Ishikawa (cell line): ENCODE measurements around the gene FSCN2.

Experiments used
- CEBPB ChIP-seq: IDR thresholded peaks from 2 replicates; pipeline ENCODE4 v1.6.1; 2012
- CREB1 ChIP-seq: IDR thresholded peaks from 2 replicates; pipeline ENCODE4 v1.6.1; 2012; ENCODE audit warnings: low read depth
- EGR1 ChIP-seq: IDR thresholded peaks from 2 replicates; pipeline ENCODE4 v1.6.1; 2012
- EP300 ChIP-seq: IDR thresholded peaks from 2 replicates; pipeline ENCODE4 v1.6.1; 2012; ENCODE audit warnings: borderline replicate concordance
- FOXM1 ChIP-seq: IDR thresholded peaks from 2 replicates; pipeline ENCODE4 v1.6.1; 2012; ENCODE audit warnings: low read depth, borderline replicate concordance
- NFIC ChIP-seq: IDR thresholded peaks from 2 replicates; pipeline ENCODE4 v1.6.1; 2012
- RAD21 ChIP-seq: IDR thresholded peaks from 2 replicates; pipeline ENCODE4 v1.6.1; 2012; ENCODE audit warnings: low read depth
- REST ChIP-seq: IDR thresholded peaks from 2 replicates; pipeline ENCODE4 v1.6.1; 2012; ENCODE audit warnings: low read depth, mild to moderate bottlenecking
- TAF1 ChIP-seq: IDR thresholded peaks from 2 replicates; pipeline ENCODE4 v1.6.1; 2012; ENCODE audit warnings: low read depth, mild to moderate bottlenecking
- TCF12 ChIP-seq: IDR thresholded peaks from 2 replicates; pipeline ENCODE4 v1.6.1; 2012; ENCODE audit warnings: low read depth
- TEAD4 ChIP-seq: IDR thresholded peaks from 2 replicates; pipeline ENCODE4 v1.6.1; 2012
- USF1 ChIP-seq: IDR thresholded peaks from 2 replicates; pipeline ENCODE4 v1.6.1; 2012
- YY1 ChIP-seq: IDR thresholded peaks from 2 replicates; pipeline ENCODE4 v1.6.1; 2012; ENCODE audit warnings: low read depth
- ZBTB7A ChIP-seq: IDR thresholded peaks from 2 replicates; pipeline ENCODE4 v1.6.1; 2012; ENCODE audit warnings: low read depth
- TF ChIP-seq, protein P1 (sequence below): IDR thresholded peaks from 2 replicates; pipeline ENCODE4 v1.6.1; 2012

Gene FSCN2

DNA sequence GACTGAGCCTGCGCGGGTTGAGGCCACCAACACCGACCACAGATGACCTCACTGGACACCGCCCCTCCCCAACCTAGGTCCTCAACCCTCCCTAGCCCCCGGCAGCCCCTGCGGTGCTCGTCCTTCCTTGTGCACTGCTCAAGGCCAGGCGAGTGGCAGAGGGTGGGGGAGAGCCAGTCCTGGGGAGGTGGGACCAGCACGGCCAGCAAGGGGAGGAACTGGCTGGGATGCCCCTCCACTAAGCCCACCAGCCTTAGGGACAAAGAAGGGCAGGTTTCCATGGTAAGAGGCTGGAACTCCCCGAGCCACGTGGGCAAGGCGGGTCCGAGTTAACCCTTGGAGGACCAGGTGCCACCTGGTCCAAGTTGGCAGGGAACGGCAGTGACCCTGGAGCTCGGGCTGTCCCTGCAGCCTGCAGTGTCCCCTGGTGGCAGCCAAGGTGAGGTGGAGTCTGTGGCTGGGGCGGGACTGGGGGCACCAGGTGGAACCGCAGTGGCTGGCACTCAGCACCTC is 9.2 kb downstream of the FSCN2 start:
- TF ChIP-seq RAD21 (peak; percentile 64), USF1 (peak; percentile 68), YY1 (no peak), ZBTB7A (0 out of 2 replicates have a peak, but pooled peaks have one; percentile 39), TCF12 (no peak)

DNA sequence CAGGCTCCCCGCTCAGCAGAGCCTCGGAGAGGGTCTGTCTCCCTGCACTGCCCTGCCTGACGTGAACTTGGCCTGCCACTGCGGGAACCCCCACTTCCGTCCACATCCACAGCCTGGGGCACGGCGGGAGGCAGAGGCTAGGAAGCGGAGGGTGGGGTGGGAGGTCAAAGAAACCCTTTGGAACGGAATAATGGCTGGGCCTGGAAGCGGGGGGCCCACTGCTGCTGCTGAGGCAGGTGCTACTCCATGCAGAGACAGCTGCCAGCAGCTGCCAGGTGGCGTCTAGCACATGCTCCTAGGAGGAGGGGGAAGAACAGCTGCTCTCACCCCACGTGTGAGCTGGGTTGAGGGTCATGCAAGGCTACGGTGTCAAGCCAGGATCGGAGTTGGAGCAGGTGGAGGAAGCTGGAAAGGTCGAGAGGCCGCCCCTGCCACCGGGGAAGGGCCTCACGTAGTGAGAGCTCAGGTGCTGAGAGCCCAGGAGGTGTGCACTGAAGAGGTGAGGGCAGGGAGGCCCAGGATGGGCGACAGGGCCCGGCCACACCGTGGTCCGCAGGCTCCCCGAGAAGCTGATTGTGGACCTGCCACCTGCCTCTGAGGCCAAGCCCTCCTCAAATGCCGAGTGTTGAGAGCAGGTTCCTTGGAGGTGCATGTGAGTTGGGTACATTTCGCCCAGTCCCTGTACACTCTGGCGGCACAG is 9.8 kb downstream of the FSCN2 start:
- TF ChIP-seq CREB1 = no peak
- TF ChIP-seq REST = no peak
- TF ChIP-seq ZBTB7A = no peak
- no peak for TF ChIP-seq FOXM1
- TF ChIP-seq YY1 = no peak
- no peak for TF ChIP-seq USF1
- no peak for TF ChIP-seq EGR1
- TF ChIP-seq EP300 = no peak
- TF ChIP-seq TCF12 = no peak
- no peak for TF ChIP-seq RAD21
- TF ChIP-seq CEBPB = no peak
- TF ChIP-seq, protein P1, sequence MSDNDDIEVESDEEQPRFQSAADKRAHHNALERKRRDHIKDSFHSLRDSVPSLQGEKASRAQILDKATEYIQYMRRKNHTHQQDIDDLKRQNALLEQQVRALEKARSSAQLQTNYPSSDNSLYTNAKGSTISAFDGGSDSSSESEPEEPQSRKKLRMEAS = no peak

GRCh38 chr17:81538651-81539570 is 10.7 kb downstream of the FSCN2 start:
- TF ChIP-seq RAD21 (no peak), TAF1 (no peak), NFIC (no peak), YY1 (no peak), CREB1 (no peak), USF1 (no peak), CEBPB (no peak), ZBTB7A (no peak), EGR1 (no peak), REST (no peak)
- TF ChIP-seq, protein P1 = no peak

GRCh38 chr17:81539571-81539900 is 11.4 kb downstream of the FSCN2 start:
- TF ChIP-seq CEBPB = no peak

DNA sequence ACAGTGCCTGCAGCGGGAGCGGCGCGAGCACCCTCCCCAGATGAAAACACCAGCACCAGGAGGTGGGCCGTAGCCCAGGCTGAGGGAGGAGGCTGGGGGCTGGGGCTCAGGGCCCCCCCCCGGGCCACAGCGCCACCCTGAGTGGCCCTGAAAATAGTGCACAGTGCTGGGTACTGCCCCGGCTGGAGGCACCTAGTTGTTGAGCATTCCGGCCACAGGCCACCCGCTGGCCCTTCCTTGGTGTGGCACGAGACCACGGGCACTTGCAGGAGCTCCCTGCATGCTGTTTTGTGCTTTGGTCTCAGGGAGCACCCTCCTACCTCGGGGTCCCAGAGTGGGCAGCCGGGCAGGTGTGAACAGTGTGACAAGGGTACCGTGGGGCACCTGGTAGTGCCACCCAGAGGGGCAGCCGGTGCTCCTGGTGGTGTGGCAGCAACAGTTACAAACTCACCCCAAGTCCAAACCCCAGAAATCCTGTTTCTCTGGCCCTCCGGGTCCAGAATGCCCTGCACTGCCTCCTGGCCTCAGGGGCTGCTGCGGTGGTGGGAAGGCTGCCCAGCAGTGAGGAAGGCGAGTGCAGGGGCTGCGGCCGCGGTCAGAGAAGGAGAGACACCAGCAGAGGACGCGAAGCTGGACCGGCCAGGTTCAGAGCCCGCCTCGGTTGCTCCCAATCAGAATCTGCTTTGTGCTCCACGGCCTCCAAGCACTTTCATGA is 11.9 kb downstream of the FSCN2 start:
- TF ChIP-seq TEAD4 (no peak), TAF1 (no peak), YY1 (no peak), EGR1 (no peak), TCF12 (no peak), REST (no peak), EP300 (no peak), CEBPB (no peak), ZBTB7A (no peak), USF1 (no peak), NFIC (no peak)
